Pancreas (tissue), 10 donors: Measurements from ENCODE around the gene PRKCD. TPM values are rescaled to one million over a fixed set of nuclear protein-coding genes. Genes with fewer than 3 reads are reported as not detected.
A peak's percentile ranks its signal among the peaks of the same experiment; 100 is the strongest.

Source experiments
- ATAC-seq, 4 donors: fragments of 200-7000 bp; cut with Tn5 transposase; one replicate each; pipeline versions ENCODE4 v1.8.0 to v1.9.1; 2020; ENCODE audit warnings: mild to moderate bottlenecking in 4 of 4, moderate library complexity in 4 of 4
- DNase-seq, 6 donors: peaks; one replicate each; pipeline ENCODE4 v3.0.0-alpha.2; 2020
- FAIRE-seq: peaks from 2 replicates; lab custom pipeline; 2012; peaks lifted over from hg19 to GRCh38; lab: Jason Lieb, UNC
- H3K27ac ChIP-seq, 4 donors: fragments of 200-600 bp; sonication (generic); 1 replicate in 3 of 4; 2 replicates in 1 of 4; pipeline versions ENCODE4 v1.5.0 to v1.8.0; 2020
- H3K27me3 ChIP-seq, 4 donors: fragments of 200-600 bp; one replicate each; pipeline ENCODE4 v1.8.0; 2021
- H3K36me3 ChIP-seq, 3 donors: fragments of 200-600 bp; sonication (generic) in 1 of 3; one replicate each; pipeline versions ENCODE4 v1.5.0 to v1.8.0; 2020 to 2021
- H3K4me1 ChIP-seq, 3 donors: fragments of 200-600 bp; one replicate each; pipeline ENCODE4 v1.8.0; 2021
- H3K4me3 ChIP-seq, 4 donors: fragments of 200-600 bp; sonication (generic) in 2 of 4; one replicate each; pipeline versions ENCODE4 v1.5.0 to v1.8.0; 2020 to 2021
- H3K9me3 ChIP-seq, 4 donors: fragments of 200-600 bp; one replicate each; pipeline ENCODE4 v1.8.0; 2021
- CTCF ChIP-seq, 4 donors: fragments of 200-600 bp; sonication (generic) in 3 of 4; IDR thresholded peaks; one replicate each; pipeline versions ENCODE4 v1.5.0 to v1.8.0; 2021; ENCODE audit warnings: antibody characterized with exemption in 4 of 4
- WGBS, 2 donors: extraction: QIAGEN DNeasy Blood & Tissue Kit; methylation state at CpG; one replicate each; pipeline ENCODE4 v1.1.7; 2013; 5-methylcytosine and 5-hydroxymethylcytosine counted together
- intact Hi-C, 3 donors: fragments of 100-400 bp; cut with DNase I; formaldehyde crosslinking; loops; one replicate each; pipeline versions ENCODE4 v1.11.1 to v1.14.2; 2022
- polyA plus RNA-seq, 2 donors: library from polyadenylated mRNA; stranded (reverse); fragments of 200-250 nt; gene quantifications; one replicate each; pipeline ENCODE4 v1.2.3, GENCODE V29; 2013
- total RNA-seq, 6 donors: library from RNA; stranded (reverse); fragmentation: NEBNext Ultra II Directional in 4 of 6; extraction: Animal tissue kit (Norgen Biotek cat#: 25700) in 4 of 6; gene quantifications; one replicate each; pipeline versions ENCODE4 v1.2.1 to v1.2.4, GENCODE V29; 2021 to 2023
- donor health status: healthy with polysubstance abuse.
- donor health status: DM: no; HTN: no; CAD: no; lungs with moderate emphysema.
- donor health status: DM: no; HTN: no; CAD: no.
- donor health status: control.
- donor health status: control.
- donor health status: Bipolar disorder and iron deficiency.
- donor health status: DM: yes; HTN: yes; CAD: no.
- donor health status: DM: no; HTN: no; CAD: no.
- donor health status: DM: no; HTN: no; CAD: no.
- donor health status: DM: yes; HTN: yes; CAD: no.

The PRKCD gene
- total and polyA plus RNA-seq, 8 donors, result 10.7 to 32.5 (median 14.6) TPM

GRCh38 chr3:53221345-53221744 is 60.3 kb downstream of the PRKCD start:
- no peak for TF ChIP-seq CTCF (IDR thresholded peaks at IDR 0.05)
- Histone ChIP-seq H3K9me3 (no peaks in the 10 kb centered on the region), H3K4me1 (no peaks in the 10 kb centered on the region), H3K27ac (no peak overlapping the region), H3K36me3 (peaks cover 7 to 26% (median 19%) of the 10 kb centered on the region in 3 donors), H3K27me3 (no peaks in the 10 kb centered on the region), H3K4me3 (no peak overlapping the region)
- no peak for FAIRE-seq
- intact Hi-C loops, result no loop called here
- no peak for DNase-seq
- 84 to 94% methylated on average over 4 of the region's 4 CpGs for WGBS, 2 donors
- no peak for ATAC-seq

DNA sequence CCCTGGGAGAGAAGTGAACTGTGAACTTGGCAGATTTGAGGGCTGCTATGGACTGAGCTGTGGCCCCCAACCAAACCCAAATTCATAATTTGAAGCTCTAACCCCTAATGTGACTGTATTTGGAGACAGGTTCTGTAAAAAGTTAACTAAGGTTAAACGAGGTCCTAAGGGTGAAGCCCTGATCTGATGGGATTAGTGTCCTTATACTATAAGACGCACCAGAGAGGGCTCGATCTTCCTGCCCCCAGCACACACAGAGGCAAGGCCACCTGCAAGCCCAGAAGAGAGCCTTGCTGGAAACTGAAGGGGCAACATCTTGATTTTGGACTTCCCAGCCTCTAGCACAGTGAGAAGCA is 60.8 kb downstream of the PRKCD start:
- 76 to 83% methylated on average over 3 of the region's 3 CpGs for WGBS, 2 donors
- ATAC-seq (no peak), FAIRE-seq (no peak), DNase-seq (no peak)
- TF ChIP-seq CTCF (IDR thresholded peaks at IDR 0.05), result no peak
- Histone ChIP-seq H3K27me3 (no peaks in the 10 kb centered on the region), H3K27ac (no peak overlapping the region), H3K9me3 (no peaks in the 10 kb centered on the region), H3K4me3 (no peak overlapping the region), H3K36me3 (peaks cover 9 to 30% (median 23%) of the 10 kb centered on the region in 3 donors), H3K4me1 (no peaks in the 10 kb centered on the region)
- intact Hi-C loops, result no loop called here

GRCh38 chr3:53222183-53222901 is 61.3 kb downstream of the PRKCD start:
- ATAC-seq, result no peak
- H3K4me3 ChIP-seq, result no peak overlapping the region
- no peak for FAIRE-seq
- no peak overlapping the region for H3K27ac ChIP-seq
- intact Hi-C loops, result no loop called here
- 91 to 93% methylated on average over 12 of the region's 12 CpGs for WGBS, 2 donors
- H3K36me3 ChIP-seq, result peaks cover 9 to 36% (median 28%) of the 10 kb centered on the region in 3 donors
- no peaks in the 10 kb centered on the region for H3K4me1 ChIP-seq
- TF ChIP-seq CTCF (IDR thresholded peaks at IDR 0.05), result no peak
- DNase-seq, result no peak
- no peaks in the 10 kb centered on the region for H3K9me3 ChIP-seq
- H3K27me3 ChIP-seq, result no peaks in the 10 kb centered on the region

DNA sequence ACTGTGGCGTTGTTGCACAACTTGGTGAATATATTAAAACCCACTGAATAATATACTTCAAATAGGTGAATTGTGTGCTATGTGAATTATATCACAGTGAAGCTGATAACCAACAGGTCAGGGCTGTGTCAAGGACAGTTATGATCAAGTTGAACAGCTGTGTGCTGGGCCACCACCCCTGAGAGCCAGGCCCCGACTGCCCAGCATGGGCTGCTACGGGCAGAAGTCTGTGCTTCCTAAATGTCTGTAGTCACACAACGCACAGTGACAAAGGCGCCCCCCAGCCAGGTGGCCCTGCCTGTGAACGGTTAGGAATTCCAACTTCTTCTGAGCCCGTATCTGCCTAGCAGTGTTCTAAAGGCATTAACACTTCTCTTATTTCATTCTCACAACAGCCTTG is 62.0 kb downstream of the PRKCD start:
- intact Hi-C loops, result no loop called here
- FAIRE-seq, result no peak
- DNase-seq, result no peak
- Histone ChIP-seq H3K4me1 (no peaks in the 10 kb centered on the region), H3K4me3 (no peak overlapping the region), H3K27me3 (no peaks in the 10 kb centered on the region), H3K27ac (no peak overlapping the region), H3K9me3 (no peaks in the 10 kb centered on the region), H3K36me3 (peaks cover 9 to 43% (median 34%) of the 10 kb centered on the region in 3 donors)
- no peak for ATAC-seq
- 55 to 61% methylated on average over 7 of the region's 7 CpGs for WGBS, 2 donors
- TF ChIP-seq CTCF (IDR thresholded peaks at IDR 0.05), result no peak

- WGBS, 2 donors, result 94 to 96% methylated on average over 9 of the region's 9 CpGs
- Histone ChIP-seq H3K27me3 (no peaks in the 10 kb centered on the region), H3K36me3 (peaks cover 9 to 48% (median 39%) of the 10 kb centered on the region in 3 donors), H3K27ac (no peak overlapping the region), H3K4me3 (no peak overlapping the region), H3K4me1 (no peaks in the 10 kb centered on the region), H3K9me3 (no peaks in the 10 kb centered on the region)
- DNase-seq (peak in 1 of 6 donors; percentile 30), ATAC-seq (no peak), FAIRE-seq (no peak)
- no peak for TF ChIP-seq CTCF (IDR thresholded peaks at IDR 0.05)
- intact Hi-C loops, result no loop called here
Measured at GRCh38 chr3:53223541-53223966, 62.5 kb downstream of the PRKCD start.
